NCI-H1105 (cell line): Measurements from ENCODE around the gene BICRA.
"Not testable (repeated sequence)": the region's sequence is repeated elsewhere in the genome, so short reads cannot be mapped to it uniquely, and the experiment has no call there.

ENCODE experiments used
- DNase-seq: peaks from one replicate; lab custom pipeline; 2025; lab: John Stamatoyannopoulos, UW

BICRA gene

GRCh38 chr19:47631681-47632446, 22.9 kb downstream of the BICRA start:
- no peak for DNase-seq

DNA sequence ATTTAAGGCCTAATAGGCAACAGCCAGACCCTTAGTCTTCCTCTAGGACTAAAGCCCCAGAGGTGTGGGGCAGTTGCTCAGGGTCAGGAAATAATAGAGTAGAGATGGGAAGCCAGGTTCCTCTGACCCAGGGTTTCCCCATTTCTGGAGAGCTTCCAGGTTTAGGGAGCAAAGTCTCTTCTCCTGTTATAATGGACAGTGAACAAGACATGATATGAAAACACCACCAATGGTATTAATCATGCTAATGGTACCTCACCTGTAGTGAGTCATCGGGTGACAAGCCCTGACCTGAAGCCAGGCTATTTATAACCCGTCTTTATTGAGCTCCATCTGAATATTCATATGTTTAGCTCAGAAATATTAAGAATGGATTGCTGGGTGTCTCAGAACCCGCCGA, 24.6 kb downstream of the BICRA start:
- peak; percentile 76 for DNase-seq

GRCh38 chr19:47633996-47634395, 25.1 kb downstream of the BICRA start:
- peak; percentile 60 for DNase-seq

DNA sequence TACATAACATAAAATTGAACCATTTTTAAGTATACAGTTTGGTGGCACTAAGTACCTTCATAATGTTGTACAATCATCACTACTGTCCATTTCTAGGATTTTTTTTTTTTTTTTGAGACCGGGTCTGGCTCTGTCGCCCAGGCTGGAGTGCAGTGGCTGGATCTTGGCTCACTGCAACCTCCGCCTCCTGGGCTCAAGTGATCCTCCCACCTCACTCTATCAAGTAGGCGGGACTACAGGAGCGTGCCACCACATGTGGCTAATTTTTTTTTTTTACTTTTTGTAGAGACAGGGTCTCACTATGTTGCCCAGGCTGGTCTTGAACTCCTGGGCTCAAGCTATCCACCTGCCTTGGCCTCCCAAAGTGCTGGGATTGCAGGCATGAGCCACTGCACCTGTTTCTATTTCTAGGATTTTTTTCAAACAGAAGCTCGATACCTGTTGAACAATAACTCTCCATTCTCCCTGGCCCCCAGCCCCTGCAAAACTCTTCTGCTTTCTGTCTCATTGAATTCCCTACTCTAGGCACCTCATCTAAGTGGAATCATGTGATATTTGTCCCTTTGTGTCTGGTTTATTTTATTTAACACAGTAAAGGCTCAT, 26.3 kb downstream of the BICRA start:
- not testable (repeated sequence) for DNase-seq

DNA sequence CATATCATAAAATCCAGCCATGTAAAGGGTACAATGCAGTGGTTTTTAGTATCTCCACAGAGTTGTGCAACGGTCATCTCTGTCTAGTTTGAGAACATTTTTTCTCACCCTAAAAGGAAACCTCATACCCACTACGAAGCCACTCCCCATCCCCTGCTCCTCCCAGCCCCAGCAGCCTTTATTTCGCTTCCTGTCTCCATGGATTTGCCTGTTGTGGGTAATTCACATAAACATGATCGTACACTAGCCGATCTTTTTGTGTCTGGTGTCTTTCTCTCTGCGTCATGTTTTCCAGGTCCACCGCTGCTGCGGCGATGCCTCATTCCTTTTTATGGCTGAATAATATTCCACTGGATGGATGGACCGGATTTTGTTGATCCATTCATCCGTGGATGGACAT, 28.6 kb downstream of the BICRA start:
- no peak for DNase-seq

DNA sequence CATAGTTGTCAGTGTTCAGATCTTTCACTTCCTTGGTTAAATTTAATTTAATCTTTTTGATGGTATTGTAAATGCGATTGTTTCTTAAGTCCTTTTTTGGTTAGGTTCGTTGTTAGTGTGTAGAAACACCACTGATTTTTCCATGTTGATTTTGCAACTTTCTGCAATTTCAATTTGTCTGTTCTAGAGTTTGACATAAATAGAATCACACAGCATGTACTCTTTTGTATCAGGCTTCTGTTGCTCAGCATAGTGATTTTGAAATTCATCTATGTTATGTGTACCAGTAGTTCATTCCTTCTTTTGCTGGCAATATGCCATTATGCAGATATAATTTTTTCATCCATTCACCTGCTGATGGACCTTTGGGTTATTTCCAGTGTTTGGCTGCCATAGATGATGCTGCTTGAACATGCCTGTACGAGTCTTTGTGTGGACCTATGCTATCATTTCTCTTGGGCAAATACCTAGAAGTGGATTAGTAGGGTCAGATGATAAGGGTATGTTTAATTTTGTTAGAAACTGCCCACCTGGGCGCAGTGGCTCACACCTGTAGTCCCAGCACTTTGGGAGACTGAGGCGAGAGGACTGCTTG, 33.1 kb downstream of the BICRA start:
- DNase-seq, result no peak

DNA sequence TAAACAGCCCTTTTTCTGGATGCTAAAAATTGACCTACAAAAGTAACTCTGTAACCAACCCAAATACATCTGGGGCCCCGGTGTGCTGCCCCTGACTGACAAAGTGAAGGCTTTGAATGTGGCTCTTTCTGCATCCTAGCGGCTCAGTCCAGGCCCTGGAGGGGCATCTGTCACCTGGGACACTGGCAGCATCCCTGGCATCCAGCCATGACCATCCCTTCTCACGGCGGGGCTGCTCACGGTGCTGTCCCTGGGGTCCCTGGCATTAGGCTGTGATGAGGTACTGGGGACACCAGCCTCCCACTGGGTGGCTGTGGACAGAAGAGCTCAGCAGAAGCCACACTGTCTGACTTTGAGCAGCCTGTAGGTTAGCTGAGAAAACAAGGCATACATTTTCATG, 34.3 kb downstream of the BICRA start:
- no peak for DNase-seq

DNA sequence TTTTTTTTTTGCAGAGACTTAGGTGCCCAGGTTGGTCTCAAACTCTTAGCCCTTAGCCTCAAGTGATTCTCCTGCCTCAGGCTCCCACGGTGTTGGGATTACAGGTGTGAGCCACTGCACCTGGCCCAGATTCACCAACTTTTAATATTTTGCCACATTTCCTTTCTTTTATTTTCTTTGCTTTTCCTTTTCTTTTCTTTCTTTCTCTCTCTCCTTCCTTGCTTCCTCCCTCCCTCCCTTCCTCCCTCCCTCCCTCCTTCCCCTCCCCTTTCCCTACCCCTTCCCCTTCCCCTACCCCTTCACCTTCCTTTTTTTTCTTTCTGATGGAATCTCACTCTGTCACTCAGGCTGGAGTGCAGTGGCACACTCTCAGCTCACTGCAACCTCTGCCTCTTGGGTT, 35.3 kb downstream of the BICRA start:
- no peak for DNase-seq

GRCh38 chr19:47644743-47645482, 36.0 kb downstream of the BICRA start:
- DNase-seq, result peak; percentile 21

- DNase-seq, result no peak
These were observed 38.0 kb downstream of the BICRA start for GRCh38 chr19:47646924-47647323.

GRCh38 chr19:47649588-47649987, 40.7 kb downstream of the BICRA start:
- no peak for DNase-seq

GRCh38 chr19:47650700-47651099, 41.8 kb downstream of the BICRA start:
- DNase-seq, result no peak

DNA sequence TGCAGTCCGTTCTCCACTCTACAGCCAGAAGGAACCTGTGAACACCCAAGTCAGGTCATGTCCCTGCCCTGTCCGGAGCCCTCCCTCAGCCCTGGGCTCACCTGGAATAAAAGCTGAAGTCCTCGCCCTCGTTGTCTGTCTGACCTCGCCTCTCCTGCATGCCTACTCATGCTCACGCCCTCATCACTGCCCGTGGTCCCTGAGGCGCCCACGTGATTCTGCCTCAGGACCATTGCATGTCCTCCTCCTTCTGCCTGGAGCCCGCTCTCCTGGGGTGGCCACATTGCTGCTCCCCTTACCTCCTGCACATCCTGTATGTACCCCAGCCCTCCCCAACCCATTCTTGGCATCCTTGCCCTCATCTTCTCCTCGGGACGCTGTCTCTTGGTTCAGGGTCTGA, 42.2 kb downstream of the BICRA start:
- DNase-seq, result no peak

DNA sequence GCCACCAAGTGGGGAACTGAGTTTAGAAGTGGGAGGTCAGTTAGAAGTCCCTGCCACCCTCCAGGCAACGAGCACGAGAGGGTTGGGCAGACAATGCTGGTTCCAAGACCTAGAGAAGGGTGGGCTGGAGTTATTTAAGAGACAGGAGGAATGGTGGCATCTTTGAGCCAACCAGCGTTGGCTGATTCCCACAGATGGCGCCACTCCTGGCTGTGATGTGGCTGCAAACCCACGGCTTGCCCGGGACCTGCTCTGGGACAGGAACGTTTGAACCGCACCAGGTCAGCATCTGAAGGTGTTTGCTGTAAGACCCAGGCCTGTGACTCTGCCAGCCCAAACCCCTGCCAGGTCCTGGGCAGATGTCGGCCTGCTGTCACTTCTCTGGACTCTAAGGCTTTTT, 42.8 kb downstream of the BICRA start:
- DNase-seq, result no peak

- no peak for DNase-seq
These were observed 43.4 kb downstream of the BICRA start for GRCh38 chr19:47652285-47652684.

DNA sequence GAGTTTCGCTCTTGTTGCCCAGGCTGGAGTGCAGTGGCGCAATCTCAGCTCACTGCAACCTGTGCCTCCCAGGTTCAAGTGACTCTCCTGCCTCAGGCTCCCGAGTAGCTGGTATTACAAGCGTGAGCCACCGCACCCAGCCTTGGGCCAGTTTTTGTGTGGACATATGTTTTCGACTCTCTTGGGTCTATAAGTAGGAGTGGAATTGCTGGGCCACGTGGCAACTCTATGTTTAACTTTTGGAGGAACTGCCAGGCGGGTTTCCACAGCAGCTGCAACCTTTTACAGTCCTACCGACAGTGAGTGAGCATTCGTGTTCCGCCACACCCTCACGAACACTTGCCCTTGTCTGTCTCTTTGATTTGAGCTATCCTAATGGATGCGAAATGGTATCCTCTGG, 44.9 kb downstream of the BICRA start:
- no peak for DNase-seq

- DNase-seq, result no peak
These were observed 48.8 kb downstream of the BICRA start for GRCh38 chr19:47657719-47658118.

GRCh38 chr19:47658431-47659348, 49.8 kb downstream of the BICRA start:
- no peak for DNase-seq

DNA sequence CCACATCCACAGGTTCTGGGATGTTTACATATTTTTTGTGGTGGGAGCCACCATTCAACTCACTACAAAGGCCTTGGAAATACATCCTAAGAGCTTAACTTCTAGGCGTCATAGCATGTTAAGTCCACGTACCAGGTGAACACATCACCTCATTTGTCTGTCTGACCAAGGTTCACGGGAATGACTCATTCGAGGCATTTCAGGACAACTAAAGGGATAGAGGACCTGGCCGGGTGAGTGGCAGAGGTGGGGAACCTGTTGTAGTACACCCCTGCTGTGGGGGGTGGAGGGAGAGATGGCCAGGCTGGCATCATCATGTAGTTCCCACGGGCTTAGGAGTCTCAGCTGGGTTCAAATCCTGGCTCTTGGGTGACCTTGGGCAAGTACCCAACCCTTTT, 51.5 kb downstream of the BICRA start:
- no peak for DNase-seq

DNA sequence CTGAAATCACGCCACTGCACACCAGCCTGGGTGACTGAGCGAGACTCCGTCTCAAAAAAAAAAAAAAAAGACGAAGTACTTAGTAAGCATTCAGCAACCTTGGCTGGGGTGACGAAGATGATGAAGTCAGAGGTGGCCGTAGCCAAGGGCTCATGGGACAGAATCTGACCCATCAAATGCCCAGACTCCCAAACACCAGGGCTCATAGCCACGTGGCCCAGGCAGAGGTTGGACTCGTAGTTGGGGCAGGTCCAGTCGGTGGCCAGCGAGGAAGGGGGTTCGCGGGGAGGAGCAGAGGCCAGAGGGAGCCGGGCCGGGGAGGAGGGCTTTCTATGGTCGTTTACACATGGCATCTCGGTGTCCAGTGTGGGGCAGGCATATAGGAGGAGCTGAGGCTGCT, 52.2 kb downstream of the BICRA start:
- DNase-seq, result no peak

GRCh38 chr19:47661611-47662010, 52.7 kb downstream of the BICRA start:
- DNase-seq, result no peak

DNA sequence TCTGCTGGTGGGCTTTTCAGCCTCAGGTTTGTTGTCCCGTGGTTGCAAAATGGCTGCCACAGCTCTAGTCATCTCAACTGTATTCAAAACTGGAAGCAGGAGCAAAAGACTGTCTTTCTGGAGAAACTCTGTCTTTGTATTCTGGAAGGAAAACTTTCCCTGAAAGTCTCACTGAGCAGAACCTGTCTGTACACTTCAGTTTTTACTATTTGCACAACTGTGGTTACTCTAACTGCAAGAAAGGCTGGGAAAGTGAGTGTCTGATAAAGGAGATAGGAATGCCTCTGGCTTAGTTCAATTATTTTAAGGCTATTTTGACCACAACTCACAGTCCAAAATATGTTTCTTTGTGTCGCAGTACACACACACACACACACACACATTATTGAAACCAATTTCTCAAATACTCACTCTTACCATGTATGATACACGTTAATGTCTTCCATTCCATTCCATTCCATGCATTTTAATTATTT, 54.5 kb downstream of the BICRA start:
- no peak for DNase-seq
